ENCODE results near the gene SLC25A1. TPM values are rescaled to one million over a fixed set of nuclear protein-coding genes. Genes with fewer than 3 reads are reported as not detected.

The SLC25A1 gene
- total RNA-seq, 4 donors from 2014 or later: 68.5 to 229 (median 185) TPM

DNA sequence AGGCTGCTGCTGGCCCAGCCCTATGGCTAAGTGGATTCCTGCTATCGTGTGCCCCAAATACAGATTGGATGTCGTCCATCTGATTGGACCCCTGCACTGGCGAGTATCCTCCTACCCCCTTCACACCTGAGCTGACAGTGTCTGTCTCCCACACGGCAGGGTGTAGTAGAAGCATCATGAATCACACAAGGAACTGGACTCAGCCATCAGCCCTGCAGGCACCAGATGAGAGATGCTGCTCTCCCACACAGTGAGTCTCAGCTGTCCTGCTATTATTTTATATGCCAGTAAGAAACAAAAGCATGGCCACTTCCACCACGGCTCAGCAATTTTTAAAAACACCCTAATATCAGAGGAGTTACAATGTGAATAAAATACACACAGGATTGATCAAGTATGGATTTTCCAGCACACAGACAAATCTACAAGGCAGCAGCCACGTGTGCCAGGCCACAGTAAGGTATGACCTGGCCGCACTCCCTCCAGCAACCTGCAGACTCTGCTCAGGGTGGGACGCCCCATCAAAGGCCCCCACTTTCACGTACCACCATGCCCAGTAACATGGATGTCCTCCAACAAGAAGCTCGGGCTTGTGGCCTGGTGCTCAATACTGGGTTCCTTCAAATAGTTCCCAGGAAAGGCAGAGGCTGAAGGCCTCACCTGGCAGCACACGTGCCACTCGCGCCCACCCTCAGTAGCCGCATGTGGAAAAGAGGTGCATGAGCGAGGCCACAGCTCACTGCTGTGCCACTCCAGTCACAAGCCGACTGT, 16.4 kb upstream of the SLC25A1 start:
- Histone ChIP-seq H3K27me3 (no peaks in the 10 kb centered on the region), H3K4me3 (no peak overlapping the region), H3K4me1 (no peaks in the 10 kb centered on the region), H3K27ac (no peak overlapping the region), H3K36me3 (no peaks in the 10 kb centered on the region), H3K9me3 (no peaks in the 10 kb centered on the region)
- TF ChIP-seq, protein P1, sequence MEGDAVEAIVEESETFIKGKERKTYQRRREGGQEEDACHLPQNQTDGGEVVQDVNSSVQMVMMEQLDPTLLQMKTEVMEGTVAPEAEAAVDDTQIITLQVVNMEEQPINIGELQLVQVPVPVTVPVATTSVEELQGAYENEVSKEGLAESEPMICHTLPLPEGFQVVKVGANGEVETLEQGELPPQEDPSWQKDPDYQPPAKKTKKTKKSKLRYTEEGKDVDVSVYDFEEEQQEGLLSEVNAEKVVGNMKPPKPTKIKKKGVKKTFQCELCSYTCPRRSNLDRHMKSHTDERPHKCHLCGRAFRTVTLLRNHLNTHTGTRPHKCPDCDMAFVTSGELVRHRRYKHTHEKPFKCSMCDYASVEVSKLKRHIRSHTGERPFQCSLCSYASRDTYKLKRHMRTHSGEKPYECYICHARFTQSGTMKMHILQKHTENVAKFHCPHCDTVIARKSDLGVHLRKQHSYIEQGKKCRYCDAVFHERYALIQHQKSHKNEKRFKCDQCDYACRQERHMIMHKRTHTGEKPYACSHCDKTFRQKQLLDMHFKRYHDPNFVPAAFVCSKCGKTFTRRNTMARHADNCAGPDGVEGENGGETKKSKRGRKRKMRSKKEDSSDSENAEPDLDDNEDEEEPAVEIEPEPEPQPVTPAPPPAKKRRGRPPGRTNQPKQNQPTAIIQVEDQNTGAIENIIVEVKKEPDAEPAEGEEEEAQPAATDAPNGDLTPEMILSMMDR (IDR thresholded peaks at IDR 0.05): no peak
- TF ChIP-seq POLR2A (IDR thresholded peaks at IDR 0.05): no peak
- DNase-seq: no peak

DNA sequence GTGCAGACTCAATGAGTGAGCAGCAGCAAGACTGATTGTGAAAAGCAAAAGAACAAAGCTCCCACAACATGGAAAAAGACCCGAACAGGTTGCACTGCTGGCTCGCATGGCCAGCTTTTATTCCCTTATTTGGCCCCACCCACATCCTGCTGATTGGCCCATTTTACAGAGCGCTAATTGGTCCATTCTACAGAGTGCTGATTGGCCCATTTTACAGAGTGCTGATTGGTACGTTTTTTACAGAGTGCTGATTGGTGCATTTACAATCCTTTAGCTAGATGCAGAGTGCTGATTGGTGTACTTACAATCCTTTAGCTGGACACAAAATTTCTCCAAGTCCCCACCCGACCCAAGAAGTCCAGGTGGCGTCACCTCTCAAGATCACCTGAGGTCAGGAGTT, 15.3 kb upstream of the SLC25A1 start:
- DNase-seq: no peak
- TF ChIP-seq, protein P1 (IDR thresholded peaks at IDR 0.05): no peak
- no peaks in the 10 kb centered on the region for H3K36me3 ChIP-seq

DNA sequence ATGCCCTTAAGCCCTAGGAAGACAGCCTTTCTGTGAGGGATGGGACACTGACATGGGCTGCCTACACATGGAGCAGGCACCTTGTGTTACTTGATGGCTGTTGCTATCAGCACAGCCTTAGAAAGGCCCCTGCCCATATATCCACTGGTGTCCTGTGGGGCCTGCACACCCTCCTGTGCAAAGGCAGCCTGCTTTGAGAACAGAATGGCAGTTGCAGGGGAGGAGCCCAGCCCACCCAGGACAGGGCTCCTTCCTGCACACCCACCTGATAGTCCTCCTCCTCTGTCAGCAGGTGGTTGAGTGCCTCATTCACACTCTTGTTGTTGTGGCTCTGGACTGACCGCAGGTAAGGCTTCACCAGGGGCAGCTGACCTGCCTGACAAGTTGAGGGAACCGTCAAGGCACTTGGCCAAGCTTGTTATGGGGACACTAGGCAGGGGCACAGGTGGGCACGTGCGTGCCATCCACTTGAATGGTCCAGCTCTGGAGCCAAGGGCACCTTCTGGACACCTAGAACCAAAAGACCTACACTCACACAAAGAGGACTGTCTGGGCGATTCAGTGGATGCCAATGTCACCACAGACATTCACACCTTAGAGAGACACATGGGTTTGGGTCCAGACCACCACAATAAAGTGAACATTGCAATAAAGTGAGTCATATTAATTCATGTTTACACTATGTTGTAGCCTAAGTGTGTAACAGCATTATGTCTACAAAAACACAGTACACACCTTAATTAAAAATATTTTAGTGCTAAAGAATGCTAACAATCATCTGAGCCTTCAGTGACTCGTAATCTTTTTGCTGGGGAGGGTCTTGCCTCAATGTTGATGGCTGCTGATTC, 9.4 kb upstream of the SLC25A1 start:
- no peak for DNase-seq
- no peaks in the 10 kb centered on the region for H3K36me3 ChIP-seq
- H3K27ac ChIP-seq: no peak overlapping the region
- no peaks in the 10 kb centered on the region for H3K27me3 ChIP-seq
- H3K4me3 ChIP-seq: no peak overlapping the region
- no peaks in the 10 kb centered on the region for H3K9me3 ChIP-seq
- H3K4me1 ChIP-seq: no peaks in the 10 kb centered on the region
- no peak for TF ChIP-seq POLR2A (IDR thresholded peaks at IDR 0.05)
- TF ChIP-seq, protein P1 (IDR thresholded peaks at IDR 0.05): no peak

More for the DNA sequence above, 15.3 kb upstream of the SLC25A1 start:
- Histone ChIP-seq H3K4me1 (no peaks in the 10 kb centered on the region), H3K27ac (no peak overlapping the region), H3K4me3 (no peak overlapping the region), H3K9me3 (no peaks in the 10 kb centered on the region), H3K27me3 (no peaks in the 10 kb centered on the region)

DNA sequence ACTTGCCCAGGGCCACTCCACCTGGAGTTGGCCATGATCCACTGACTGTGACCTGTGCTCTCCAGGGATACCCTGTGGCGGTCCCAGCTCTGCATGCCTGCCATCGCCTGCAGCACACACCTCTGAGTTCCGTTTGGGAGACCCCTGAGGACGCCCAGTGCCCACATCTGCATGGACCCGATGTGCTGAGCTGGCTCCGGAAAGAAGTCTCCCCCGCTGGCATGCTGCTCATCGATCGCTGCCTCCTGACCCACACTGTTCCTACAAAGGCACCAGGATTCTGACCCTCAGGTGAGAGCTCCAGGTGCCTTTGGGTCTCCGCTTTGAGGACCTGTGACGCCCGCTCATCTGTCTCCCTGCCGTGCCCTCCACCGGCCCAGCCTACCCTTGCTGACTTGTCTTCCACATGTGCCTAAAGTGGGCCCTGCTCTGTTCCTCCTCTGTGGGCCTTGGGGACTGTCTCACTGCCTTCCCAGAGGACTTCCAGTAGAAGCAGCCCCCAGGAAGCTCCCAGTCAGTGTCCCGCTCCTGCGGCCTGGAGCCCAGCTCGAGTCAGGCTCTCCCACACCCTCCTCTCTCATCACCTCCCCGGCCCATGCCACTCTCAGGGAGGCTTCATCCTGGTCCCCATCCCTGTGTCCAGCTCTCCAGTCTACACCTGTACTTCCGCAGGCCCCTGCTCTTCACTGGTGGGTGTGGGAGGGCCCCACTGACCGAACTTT, 5.9 kb upstream of the SLC25A1 start:
- Histone ChIP-seq H3K27ac (no peak overlapping the region), H3K4me1 (peaks cover 0 to 5% (median under 1%) of the 10 kb centered on the region in 4 donors), H3K36me3 (no peaks in the 10 kb centered on the region), H3K9me3 (no peaks in the 10 kb centered on the region), H3K27me3 (no peaks in the 10 kb centered on the region), H3K4me3 (no peak overlapping the region)
- no peak for DNase-seq
- TF ChIP-seq, protein P1 (IDR thresholded peaks at IDR 0.05): no peak
- TF ChIP-seq POLR2A (IDR thresholded peaks at IDR 0.05): no peak

DNA sequence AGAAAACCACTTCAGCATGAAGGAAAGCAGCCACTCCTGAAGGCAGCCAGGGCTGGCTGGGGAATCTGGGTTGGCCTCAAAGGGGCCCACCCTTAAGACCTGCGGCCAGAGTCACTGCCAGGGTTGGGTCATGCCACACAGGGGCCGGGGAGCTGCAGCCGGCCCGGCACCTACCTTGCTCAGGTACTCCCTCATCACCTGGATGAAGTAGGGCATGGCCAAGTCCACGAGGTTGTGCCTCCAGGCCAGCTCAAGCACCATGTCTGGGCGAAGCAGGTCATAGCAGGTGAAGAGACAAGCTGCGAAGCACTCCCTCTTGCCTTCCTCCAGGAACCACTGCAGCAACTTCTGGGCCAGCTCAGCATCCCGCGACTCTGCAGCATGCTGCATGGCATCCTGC, 4.7 kb upstream of the SLC25A1 start:
- Histone ChIP-seq H3K36me3 (no peaks in the 10 kb centered on the region), H3K4me3 (no peak overlapping the region), H3K9me3 (no peaks in the 10 kb centered on the region), H3K27ac (no peak overlapping the region), H3K27me3 (no peaks in the 10 kb centered on the region), H3K4me1 (peaks cover 0 to 5% (median 2%) of the 10 kb centered on the region in 4 donors)
- no peak for TF ChIP-seq POLR2A (IDR thresholded peaks at IDR 0.05)
- TF ChIP-seq, protein P1 (IDR thresholded peaks at IDR 0.05): no peak
- DNase-seq: no peak

All from Peyer's patch (tissue), 4 donors.